KG1 (cell line): Measurements from ENCODE around the gene DOCK2.

ENCODE experiments used
- DNase-seq: peaks from one replicate; lab custom pipeline; 2025; lab: John Stamatoyannopoulos, UW

Gene DOCK2

GRCh38 chr5:169691471-169691870, 54.4 kb downstream of the DOCK2 start:
- no peak for DNase-seq

GRCh38 chr5:169694091-169694625, 57.1 kb downstream of the DOCK2 start:
- DNase-seq: no peak

GRCh38 chr5:169695025-169695625, 58.0 kb downstream of the DOCK2 start:
- no peak for DNase-seq

GRCh38 chr5:169695919-169696490, 58.9 kb downstream of the DOCK2 start:
- DNase-seq: no peak

- no peak for DNase-seq
These were observed 59.8 kb downstream of the DOCK2 start for GRCh38 chr5:169696621-169697510.

- no peak for DNase-seq
These were observed 60.4 kb downstream of the DOCK2 start for GRCh38 chr5:169697511-169697890.

GRCh38 chr5:169697976-169698375, 60.9 kb downstream of the DOCK2 start:
- no peak for DNase-seq

GRCh38 chr5:169700611-169701010, 63.5 kb downstream of the DOCK2 start:
- no peak for DNase-seq

- no peak for DNase-seq
These were observed 64.9 kb downstream of the DOCK2 start for GRCh38 chr5:169701910-169702451.

- DNase-seq: no peak
These were observed 65.8 kb downstream of the DOCK2 start for GRCh38 chr5:169702693-169703481.

GRCh38 chr5:169703813-169704212, 66.7 kb downstream of the DOCK2 start:
- no peak for DNase-seq

GRCh38 chr5:169705322-169705721, 68.2 kb downstream of the DOCK2 start:
- no peak for DNase-seq

- DNase-seq: no peak
These were observed 69.0 kb downstream of the DOCK2 start for GRCh38 chr5:169706071-169706470.

- DNase-seq: no peak
These were observed 69.8 kb downstream of the DOCK2 start for GRCh38 chr5:169706758-169707450.

GRCh38 chr5:169707686-169708085, 70.6 kb downstream of the DOCK2 start:
- DNase-seq: no peak

- no peak for DNase-seq
These were observed 73.6 kb downstream of the DOCK2 start for GRCh38 chr5:169710675-169711074.

- DNase-seq: no peak
These were observed 74.6 kb downstream of the DOCK2 start for GRCh38 chr5:169711551-169712225.

- no peak for DNase-seq
These were observed 75.4 kb downstream of the DOCK2 start for GRCh38 chr5:169712428-169712827.

- DNase-seq: no peak
These were observed 79.2 kb downstream of the DOCK2 start for GRCh38 chr5:169716287-169716686.

GRCh38 chr5:169717288-169717687, 80.2 kb downstream of the DOCK2 start:
- DNase-seq: no peak
